ELR (cell line): Measurements from ENCODE around the gene FAM163A.
"Not testable (repeated sequence)": the region's sequence is repeated elsewhere in the genome, so short reads cannot be mapped to it uniquely, and the experiment has no call there.

Experiments
- DNase-seq: peaks from one replicate; pipeline ENCODE4 v3.0.0-alpha.2; 2015; ENCODE audit warnings: low read depth

Gene FAM163A

DNA sequence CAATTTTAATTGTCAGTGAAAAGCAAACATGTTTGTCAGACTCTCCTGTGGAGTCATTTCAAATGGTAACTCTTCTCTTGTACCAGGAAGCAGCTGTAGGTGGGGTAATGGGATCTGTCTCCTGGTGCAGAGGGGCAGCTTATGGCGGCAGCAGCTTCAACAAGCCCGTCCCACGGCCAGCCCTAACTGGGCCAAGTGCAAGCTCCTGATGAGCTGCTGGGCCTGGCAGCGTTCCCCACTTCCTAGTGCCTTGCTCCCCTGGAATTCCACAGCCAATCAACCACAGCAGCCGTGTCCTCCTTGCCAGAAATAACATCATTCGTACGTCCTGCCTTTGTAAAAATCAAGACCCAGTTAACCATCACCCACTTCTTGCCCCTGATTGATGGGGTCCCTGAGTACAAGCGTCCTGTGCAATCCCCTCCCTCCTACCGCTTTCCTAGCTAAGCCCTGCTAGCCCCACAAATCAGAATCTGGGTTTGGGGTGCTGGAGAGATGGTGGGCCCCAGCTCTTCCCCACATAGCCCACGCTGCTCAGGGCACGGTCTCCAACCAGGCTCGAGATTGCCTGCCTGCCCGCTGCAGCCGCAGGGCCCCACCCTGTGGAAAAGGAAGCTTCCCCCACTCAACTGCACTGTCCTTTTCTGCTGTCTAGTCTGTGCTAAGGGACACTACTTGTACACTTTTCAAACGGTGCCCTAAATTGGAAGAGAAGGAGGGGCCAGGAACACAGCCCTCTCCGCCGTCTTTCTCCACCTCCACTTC lies 73.3 kb downstream of the FAM163A start:
- no peak for DNase-seq

DNA sequence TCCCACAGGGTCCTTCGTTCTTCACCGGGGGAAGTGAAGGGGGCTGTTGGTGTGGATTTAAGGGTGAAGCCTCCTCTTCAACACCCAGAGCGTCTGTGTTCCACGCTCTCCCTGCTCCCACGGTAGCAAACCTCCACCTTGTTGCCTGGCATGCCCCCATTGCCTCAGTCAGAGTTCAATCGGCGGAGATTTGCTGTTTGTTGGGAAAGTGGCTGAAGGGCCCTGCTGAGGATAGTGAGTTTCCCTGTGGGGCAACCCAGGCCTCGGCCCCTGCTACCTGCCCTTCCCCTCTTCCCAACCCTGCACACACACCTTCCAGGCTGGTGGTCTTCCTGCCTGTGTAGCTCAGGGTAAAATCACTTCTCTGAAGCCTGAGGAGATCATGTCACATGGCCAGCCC lies 74.0 kb downstream of the FAM163A start:
- no peak for DNase-seq

- peak; percentile 53 for DNase-seq
Observed at GRCh38 chr1:179817789-179818188, 74.7 kb downstream of the FAM163A start.

GRCh38 chr1:179818260-179818659 lies 75.2 kb downstream of the FAM163A start:
- no peak for DNase-seq

DNA sequence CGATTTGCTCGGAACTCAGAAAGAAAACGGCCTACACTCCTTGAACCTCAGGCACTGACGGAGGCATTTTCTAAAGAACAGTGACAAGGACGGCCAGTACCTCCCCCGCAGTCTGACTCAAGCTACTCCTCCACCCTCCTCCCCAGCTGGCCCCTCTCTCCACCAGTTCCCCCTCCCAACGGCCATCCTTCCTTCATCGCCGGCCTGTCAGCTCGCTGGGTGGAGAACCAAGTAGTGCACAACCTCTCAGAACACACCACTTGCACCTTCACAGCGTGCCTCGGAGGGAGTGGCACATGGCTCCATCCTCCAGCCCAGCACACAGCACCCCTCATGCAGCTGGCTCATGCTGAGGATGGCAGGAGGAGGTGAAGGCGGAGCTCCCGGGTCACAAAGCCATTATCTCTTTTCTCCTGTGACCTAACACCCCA lies 75.7 kb downstream of the FAM163A start:
- no peak for DNase-seq

- no peak for DNase-seq
Observed at GRCh38 chr1:179820226-179820970, 77.3 kb downstream of the FAM163A start.

DNA sequence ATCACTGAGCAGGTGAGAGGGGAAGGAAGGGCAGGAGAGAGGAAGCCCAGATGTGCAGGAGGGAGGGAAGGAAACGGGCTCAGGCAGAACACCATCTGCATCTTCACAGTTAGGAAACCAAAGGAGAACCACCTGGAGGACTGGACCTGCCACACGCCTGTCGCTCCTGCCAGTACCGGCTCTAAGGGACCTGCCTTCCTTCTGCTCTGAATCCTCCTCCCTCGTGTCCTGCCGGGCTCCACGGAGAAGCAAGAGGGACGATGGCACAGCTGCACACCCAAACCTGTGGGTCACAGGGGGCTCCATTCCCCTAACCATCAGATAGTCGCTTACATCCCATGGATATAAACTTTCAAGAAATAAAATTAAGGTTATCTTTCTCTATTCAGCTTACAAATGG lies 78.4 kb downstream of the FAM163A start:
- DNase-seq: no peak

DNA sequence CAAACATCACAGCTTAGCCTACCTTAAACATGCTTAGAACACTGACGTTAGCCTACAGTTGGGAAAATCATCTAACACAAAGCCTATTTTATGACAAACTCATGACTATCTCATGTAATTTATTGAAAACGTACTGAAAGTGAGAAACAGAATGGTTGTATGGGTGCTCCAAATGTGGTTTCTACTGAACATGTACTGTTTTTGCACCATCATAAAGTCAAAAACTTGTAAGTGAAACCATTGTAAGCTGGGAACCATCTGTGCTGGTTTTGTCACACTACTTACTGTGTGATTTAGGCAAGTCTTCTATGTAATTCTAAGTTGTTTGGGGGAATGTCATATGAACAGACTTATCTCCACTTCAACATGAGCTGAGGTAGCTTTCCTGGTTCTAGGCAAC lies 79.0 kb downstream of the FAM163A start:
- DNase-seq: no peak

DNA sequence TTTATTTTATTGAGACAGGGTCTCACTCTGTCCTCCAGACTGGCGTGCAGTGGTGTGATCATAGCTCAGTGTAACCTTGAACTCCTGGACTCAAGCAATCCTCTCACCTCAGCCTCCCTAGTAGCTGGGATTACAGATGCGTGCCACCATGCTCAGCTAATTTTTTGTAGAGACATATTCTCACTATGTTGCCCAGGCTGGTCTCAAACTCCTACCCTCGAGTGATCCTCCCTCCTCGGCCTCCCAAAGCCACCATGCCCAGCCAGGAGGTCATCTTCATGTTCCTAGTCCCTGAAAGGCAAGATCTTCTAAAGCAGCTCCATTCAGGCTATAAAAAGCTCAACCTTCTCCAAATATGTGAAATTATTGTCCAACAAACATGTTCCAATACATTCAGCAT lies 80.6 kb downstream of the FAM163A start:
- no peak for DNase-seq

DNA sequence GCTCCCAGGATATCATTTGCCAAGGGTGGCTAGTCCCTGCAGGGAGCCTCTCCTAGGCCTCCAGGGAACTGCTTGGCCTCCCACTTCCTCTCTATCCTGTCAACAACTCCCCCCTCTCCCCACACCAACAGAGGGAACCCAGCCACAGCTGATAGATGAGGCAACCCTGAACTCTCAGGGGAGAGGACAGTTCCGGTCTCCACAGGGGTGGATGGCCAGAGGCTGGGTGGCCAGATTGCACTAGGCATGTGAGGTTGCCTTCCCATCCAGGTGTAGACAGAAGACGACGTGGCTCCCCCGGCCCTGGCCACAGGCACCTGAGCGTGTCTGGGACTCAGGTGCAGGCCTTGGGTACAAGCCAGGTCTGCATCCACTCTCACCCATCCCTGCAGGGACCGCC lies 81.2 kb downstream of the FAM163A start:
- no peak for DNase-seq

GRCh38 chr1:179825206-179825605 lies 82.1 kb downstream of the FAM163A start:
- no peak for DNase-seq

DNA sequence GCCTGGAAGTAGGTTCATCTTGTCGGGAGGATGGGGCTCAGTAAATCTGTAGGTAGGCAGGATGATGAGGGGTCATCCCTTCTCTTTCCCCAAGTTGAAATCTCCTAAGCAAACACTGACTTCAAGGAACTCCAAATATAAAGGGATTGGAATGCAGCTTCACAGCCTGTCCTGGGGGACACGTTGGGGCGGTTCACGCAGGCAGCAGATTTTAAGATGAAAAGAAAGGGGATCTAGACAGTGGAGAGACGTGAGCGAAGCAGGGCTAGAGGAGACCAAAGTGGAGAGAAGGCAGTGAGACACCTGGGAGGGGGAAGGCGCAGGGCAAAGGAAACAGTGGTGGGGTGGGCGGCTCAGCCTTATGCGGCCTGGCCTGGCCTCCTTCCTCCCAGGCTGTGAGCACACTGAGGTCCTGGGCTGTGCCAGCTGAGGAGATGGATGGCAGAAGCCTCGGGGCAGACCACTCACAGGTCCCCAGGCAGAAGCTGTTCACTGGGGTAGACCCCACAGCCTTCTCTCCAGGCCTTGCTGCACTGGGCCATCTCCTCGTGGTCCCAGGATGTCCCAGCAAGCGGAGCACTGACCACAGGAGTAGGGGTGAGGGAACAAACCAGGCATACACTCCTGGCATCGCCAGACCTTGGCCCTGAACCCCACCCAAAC lies 82.8 kb downstream of the FAM163A start:
- no peak for DNase-seq

DNA sequence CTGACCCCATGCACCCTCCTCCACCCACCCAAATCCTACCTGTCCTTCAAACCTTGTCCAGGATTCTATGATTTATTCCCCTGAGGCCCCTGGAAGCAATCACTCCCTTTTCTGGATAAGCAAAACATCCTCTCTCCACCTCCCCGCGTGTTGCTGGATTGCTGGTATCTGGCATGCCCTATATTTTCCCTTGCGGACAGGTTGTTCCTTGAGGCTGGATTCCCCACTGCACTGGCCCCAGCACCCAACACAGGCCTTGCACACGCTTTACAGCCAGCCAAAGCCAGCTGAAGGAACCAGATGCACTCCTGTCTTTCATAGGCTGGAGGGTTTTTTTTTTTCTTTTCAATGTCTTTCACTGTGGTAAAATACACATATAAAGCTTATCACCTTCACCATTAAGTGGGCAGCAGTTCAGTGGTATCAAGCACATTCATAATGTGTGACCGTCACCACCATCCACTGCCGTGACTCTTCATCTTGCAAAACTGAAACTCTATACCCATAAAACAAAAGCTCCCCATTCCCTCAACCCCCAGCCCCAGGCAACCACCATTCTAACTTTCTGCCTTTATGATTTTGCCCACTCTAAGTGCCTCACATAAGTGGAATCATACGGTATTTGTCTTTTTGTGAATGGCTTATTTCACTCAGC lies 83.7 kb downstream of the FAM163A start:
- no peak for DNase-seq

DNA sequence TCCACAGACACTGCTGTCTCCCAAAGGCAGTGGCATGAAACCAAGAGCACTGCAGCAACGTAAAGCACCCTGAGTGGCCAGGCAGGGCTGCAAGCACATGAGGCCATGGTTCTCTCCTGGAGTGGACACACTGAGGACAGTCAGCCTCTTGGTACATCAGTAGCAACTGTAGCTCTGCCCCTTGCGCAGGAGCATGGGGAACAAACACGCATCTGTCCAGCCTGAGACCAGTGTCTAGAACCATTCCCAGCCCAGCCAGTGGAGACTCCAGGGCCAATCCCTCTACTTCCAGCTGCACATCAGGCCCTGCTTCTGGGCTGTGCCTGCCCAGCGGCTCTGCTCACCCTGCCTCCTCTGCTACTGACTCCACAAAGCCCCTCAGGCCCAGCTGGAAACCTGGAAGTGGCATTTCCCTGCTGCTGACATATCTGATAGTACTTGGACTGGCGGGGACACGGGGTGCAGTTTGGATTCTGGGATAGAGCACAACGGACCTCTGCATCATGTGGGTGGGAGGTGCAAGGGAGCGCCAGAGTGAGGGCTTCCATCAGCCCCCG lies 85.5 kb downstream of the FAM163A start:
- DNase-seq: no peak

GRCh38 chr1:179831225-179831624 lies 88.1 kb downstream of the FAM163A start:
- no peak for DNase-seq

DNA sequence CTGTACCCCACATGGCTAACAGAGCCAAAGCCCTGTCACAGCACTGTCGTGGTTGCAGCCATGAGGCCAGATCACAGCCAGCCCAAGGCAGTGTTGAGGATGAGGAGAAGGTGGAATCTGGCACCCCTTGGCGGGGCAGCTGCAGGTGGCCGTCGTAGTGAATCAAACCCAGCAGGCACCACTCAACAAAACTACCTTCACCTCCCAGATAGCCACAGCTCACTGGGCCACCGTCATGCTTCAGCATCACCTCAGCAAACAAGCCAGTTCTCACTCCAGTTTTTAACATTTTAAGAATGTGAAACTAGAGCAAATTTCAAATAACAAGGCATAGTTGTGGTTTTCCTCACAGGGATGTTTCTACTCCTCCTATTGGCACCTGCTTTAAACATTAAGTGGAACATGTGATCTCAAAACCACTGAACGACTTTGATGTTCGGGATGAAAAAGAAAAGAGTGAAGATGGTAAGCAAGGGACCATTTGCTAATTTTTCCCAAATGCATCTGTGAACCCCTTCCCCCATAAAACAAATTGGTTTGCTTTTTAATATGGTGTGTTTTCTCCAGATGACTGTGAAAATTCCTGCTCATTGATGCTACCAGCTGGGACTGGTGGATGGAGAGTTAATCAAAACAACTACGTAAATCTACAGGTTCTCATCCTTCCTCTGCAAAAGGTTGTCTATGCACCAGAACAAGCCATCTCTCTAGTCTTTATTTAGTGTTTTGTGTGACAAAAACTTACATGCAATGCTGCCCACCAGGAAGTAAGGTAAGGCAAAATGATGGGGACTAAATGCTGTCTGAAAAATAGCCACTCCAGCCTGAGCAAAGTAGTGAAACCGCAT lies 89.0 kb downstream of the FAM163A start:
- no peak for DNase-seq

DNA sequence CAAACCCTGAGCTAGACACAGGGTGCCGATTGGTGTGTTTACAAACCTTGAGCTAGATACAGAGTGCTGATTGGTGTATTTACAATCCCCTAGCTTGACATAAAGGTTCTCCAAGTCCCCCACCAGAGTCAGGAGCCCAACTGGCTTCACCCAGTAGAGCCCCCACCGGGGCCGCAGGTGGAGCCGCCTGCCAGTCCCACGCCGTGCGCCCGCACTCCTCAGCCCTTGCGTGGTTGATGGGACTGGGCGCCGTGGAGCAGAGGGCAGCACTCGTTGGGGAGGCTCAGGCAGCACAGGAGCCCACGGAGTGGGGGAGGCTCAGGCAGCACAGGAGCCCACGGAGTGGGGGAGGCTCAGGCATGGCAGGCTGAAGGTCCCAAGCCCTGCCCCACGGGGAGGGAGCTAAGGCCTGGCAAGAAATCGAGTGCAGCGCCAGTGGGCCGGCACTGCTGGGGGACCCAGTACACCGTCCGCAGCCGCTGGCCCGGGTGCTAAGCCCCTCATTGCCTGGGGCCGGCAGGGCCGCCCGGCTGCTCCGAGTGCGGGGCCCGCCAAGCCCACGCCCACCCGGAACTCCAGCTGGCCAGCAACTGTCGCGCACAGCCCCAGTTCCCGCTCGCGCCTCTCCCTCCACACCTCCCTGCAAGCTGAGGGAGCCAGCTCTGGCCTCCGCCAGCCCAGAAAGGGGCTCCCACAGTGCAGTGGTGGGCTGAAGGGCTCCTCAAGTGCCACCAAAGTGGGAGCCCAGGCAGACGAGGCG lies 93.8 kb downstream of the FAM163A start:
- DNase-seq: not testable (repeated sequence)

DNA sequence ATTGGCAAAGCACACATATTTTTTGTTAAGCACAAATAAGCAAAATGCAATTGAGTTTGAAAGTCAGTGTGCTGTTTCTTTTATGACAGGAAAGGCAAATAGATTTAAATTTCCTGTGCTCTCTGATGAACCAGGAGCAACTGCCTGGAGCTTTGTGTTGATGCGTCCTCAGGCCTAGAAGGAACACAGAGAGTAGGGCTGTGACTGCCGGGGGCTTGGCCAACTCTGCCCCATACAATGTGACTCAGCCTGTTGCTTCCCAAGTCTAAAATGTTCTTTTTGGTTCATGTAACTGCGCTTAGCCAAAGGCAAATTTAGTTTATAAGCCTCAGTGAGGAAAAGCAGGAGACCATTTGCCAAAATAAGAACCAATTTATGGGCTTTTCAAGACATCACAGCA lies 97.0 kb downstream of the FAM163A start:
- DNase-seq: no peak

GRCh38 chr1:179848233-179848632 lies 105.1 kb downstream of the FAM163A start:
- DNase-seq: no peak

DNA sequence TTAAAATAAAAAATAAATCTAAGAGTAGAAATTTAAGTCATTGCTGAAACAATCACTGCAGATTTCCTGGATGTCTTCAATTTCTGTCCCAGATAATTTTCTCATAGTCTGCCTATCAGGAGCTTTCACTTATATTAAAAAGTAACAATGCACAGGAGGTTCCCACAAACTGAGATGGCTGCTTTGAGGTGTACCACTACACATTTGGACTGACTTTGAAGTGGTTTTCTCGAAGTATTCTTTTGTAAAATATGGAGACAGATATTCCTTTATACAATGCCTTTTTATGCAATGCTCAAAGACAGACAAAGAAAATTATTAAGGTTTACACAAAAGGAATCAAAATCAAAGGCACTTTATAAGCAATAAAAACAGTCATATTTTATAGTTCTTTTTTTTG lies 110.0 kb downstream of the FAM163A start:
- no peak for DNase-seq
